Thyroid gland (tissue), 4 donors: ENCODE results near the gene ZNF668.

Experiments
- POLR2A ChIP-seq, 2 donors: fragments of 450-650 bp; IDR thresholded peaks; one replicate each; pipeline ENCODE4 v1.6.1; 2017; ENCODE audit warnings: antibody characterized with exemption in 2 of 2, mild to moderate bottlenecking in 2 of 2, moderate library complexity in 1 of 2
- TF ChIP-seq, protein P1 (sequence below), 6 experiments: fragments of 200-600 bp in 3 of 6; fragments of 450-650 bp in 3 of 6; sonication (generic) in 3 of 6; IDR thresholded peaks; one replicate each; pipeline ENCODE4 v1.5.1; 2016 to 2019; ENCODE audit warnings: antibody characterized with exemption in 6 of 6, mild to moderate bottlenecking in 2 of 6, inconsistent platforms in 1 of 6, moderate library complexity in 1 of 6

DNA sequence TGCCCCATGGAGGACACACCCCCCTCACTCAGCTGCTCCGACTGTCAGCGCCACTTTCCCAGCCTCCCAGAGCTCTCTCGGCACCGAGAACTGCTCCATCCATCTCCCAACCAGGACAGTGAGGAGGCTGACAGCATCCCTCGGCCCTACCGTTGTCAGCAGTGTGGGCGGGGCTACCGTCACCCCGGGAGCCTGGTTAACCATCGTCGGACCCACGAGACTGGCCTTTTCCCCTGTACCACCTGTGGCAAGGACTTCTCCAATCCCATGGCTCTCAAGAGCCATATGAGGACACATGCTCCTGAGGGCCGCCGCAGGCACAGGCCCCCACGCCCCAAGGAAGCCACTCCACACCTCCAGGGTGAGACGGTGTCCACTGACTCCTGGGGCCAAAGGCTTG is 2.3 kb upstream of the ZNF668 start:
- TF ChIP-seq, protein P1, sequence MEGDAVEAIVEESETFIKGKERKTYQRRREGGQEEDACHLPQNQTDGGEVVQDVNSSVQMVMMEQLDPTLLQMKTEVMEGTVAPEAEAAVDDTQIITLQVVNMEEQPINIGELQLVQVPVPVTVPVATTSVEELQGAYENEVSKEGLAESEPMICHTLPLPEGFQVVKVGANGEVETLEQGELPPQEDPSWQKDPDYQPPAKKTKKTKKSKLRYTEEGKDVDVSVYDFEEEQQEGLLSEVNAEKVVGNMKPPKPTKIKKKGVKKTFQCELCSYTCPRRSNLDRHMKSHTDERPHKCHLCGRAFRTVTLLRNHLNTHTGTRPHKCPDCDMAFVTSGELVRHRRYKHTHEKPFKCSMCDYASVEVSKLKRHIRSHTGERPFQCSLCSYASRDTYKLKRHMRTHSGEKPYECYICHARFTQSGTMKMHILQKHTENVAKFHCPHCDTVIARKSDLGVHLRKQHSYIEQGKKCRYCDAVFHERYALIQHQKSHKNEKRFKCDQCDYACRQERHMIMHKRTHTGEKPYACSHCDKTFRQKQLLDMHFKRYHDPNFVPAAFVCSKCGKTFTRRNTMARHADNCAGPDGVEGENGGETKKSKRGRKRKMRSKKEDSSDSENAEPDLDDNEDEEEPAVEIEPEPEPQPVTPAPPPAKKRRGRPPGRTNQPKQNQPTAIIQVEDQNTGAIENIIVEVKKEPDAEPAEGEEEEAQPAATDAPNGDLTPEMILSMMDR (IDR thresholded peaks at IDR 0.05): no peak
- no peak for TF ChIP-seq POLR2A (IDR thresholded peaks at IDR 0.05)
